ENCODE data around the gene DNAH5.
"Not testable (repeated sequence)": the region's sequence is repeated elsewhere in the genome, so short reads cannot be mapped to it uniquely, and the experiment has no call there.

The DNAH5 gene

DNA sequence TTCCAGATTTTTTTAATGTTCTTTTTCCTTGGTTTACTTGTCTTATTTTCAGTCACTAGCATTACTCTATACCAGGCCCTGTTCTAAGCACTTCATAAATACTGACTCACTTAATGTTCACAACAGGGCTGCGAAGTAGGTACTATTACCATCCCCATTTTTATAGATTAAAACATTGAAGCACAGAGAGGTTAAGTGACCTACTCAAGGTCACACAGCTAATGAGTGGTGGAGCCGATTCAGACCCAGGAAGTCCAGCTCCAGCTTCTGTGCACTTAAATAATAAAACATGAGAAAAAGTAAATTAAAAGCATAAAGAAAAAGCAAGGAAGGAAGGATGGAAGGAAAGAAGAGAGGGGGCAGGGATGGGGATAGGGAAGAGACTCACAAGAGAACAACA, 45.3 kb upstream of the DNAH5 start:
- no peak overlapping the region for H3K4me3 ChIP-seq (ENCODE audit: low read depth, low read length)
- no peak for DNase-seq (ENCODE audit: low read depth, low spot score)
- in situ Hi-C loops (cut with HindIII; ENCODE audit: low sequenced_read_pairs), result loop anchor here (25.0 kb wide), 2 partner anchors 272 to 372 kb away; no protein-coding TSS in a partner anchor
- TF ChIP-seq CTCF (IDR thresholded peaks at IDR 0.05; ENCODE audit: low read depth, low read length), result no peak

GRCh38 chr5:13987843-13988464, 43.5 kb upstream of the DNAH5 start:
- TF ChIP-seq CTCF (IDR thresholded peaks at IDR 0.05; ENCODE audit: low read depth, low read length), result peak; percentile 75
- in situ Hi-C loops (cut with HindIII; ENCODE audit: low sequenced_read_pairs), result loop anchor here (25.0 kb wide), 2 partner anchors 274 to 374 kb away; no protein-coding TSS in a partner anchor
- DNase-seq (ENCODE audit: low read depth, low spot score), result peak; percentile 68
- H3K4me3 ChIP-seq (ENCODE audit: low read depth, low read length), result no peak overlapping the region

DNA sequence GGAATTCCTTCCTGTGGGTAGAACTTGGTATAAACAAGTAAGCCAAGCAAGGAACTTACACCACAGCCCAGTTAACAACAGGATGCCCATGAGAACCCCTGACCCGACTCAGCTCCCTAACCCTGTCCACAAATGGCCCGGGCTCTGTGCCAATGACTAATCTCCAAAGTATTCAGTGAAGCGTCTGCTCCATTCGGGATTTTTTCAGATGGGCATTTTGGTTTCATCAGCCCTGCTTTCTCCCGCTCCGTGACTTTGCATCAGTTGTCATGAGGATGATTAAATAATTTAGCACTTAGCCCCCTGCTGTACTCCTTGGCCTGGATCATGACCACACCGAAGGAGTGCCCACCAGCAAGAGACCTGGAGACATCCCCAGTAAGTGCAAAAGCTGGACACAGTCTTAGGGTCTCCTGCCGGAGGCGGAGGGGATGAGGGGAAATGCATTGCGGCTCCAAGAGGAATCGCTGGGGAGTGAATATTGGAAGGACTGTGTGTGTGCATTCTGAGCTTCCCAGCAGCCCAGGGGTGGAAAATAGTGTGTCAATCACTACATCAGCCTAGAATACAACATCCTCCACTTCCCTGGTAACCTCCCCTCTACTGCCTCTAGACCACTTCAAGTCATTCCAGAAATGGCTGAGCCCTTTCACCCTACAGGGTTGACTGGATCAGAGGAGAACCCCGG, 41.4 kb upstream of the DNAH5 start:
- in situ Hi-C loops (cut with HindIII; ENCODE audit: low sequenced_read_pairs), result loop anchor here (25.0 kb wide), 2 partner anchors 276 to 376 kb away; no protein-coding TSS in a partner anchor
- no peak overlapping the region for H3K4me3 ChIP-seq (ENCODE audit: low read depth, low read length)
- DNase-seq (ENCODE audit: low read depth, low spot score), result peak; percentile 82
- no peak for TF ChIP-seq CTCF (IDR thresholded peaks at IDR 0.05; ENCODE audit: low read depth, low read length)

DNA sequence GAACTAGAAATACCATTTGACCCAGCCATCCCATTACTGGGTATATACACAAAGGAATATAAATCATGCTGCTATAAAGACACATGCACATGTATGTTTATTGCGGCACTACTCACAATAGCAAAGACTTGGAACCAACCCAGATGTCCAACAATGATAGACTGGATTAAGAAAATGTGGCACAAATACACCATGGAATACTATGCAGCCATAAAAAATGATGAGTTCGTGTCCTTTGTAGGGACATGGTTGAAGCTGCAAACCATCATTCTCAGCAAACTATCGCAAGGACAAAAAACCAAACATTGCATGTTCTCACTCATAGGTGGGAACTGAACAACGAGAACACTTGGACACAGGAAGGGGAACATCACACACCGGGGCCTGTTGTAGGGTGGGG, 40.4 kb upstream of the DNAH5 start:
- not testable (repeated sequence) for H3K4me3 ChIP-seq (ENCODE audit: low read depth, low read length); DNase-seq (ENCODE audit: low read depth, low spot score)
- in situ Hi-C loops (cut with HindIII; ENCODE audit: low sequenced_read_pairs), result loop anchor here (25.0 kb wide), 2 partner anchors 277 to 377 kb away; no protein-coding TSS in a partner anchor

- in situ Hi-C loops (cut with HindIII; ENCODE audit: low sequenced_read_pairs), result loop anchor here (25.0 kb wide), 2 partner anchors 285 to 385 kb away; no protein-coding TSS in a partner anchor
- TF ChIP-seq CTCF (IDR thresholded peaks at IDR 0.05; ENCODE audit: low read depth, low read length), result peak; percentile 51
- DNase-seq (ENCODE audit: low read depth, low spot score), result peak; percentile 53
- H3K4me3 ChIP-seq (ENCODE audit: low read depth, low read length), result no peak overlapping the region
Observed at GRCh38 chr5:13976867-13977830, 32.7 kb upstream of the DNAH5 start.

- H3K4me3 ChIP-seq (ENCODE audit: low read depth, low read length), result no peak overlapping the region
- DNase-seq (ENCODE audit: low read depth, low spot score), result no peak
- in situ Hi-C loops (cut with HindIII; ENCODE audit: low sequenced_read_pairs), result loop anchor here (25.0 kb wide), 2 partner anchors 286 to 386 kb away; no protein-coding TSS in a partner anchor
- TF ChIP-seq CTCF (IDR thresholded peaks at IDR 0.05; ENCODE audit: low read depth, low read length), result no peak
Observed at GRCh38 chr5:13976223-13976622, 31.7 kb upstream of the DNAH5 start.
